Measurements from ENCODE around the gene GRB14. TPM values are rescaled to one million over a fixed set of nuclear protein-coding genes. Genes with fewer than 3 reads are reported as not detected.

The GRB14 gene
- total and polyA plus RNA-seq, 2 of the 13 experiments (the other 11 are each of a cell fraction or from before 2014, with no cell fraction given): 4.6 to 5.8 TPM

GRCh38 chr2:164511738-164512137 is 109.5 kb downstream of the GRB14 start:
- Histone ChIP-seq H3K4me1 (ENCODE audit: insufficient read depth, low read length) (peaks cover 25% of the 10 kb centered on the region), H3K4me2 (ENCODE audit: low read depth, low read length) (no peak overlapping the region), H3K36me3 (replicated peaks in 1 of 2; ENCODE audit: control insufficient read depth in 1 of 2, insufficient read depth in 2 of 2, low read length in 2 of 2) (no peaks in the 10 kb centered on the region), H3K9ac (ENCODE audit: insufficient read depth, low read depth, low read length) (no peak overlapping the region), H4K20me1 (ENCODE audit: insufficient read depth, low read length) (no peaks in the 10 kb centered on the region), H3K79me2 (ENCODE audit: insufficient read depth, low read length) (no peaks in the 10 kb centered on the region), H3K9me3 (ENCODE audit: low read length) (peaks cover 17% of the 10 kb centered on the region), H2AFZ (ENCODE audit: low read length) (no peak overlapping the region), H3K27ac (ENCODE audit: extremely low read length, insufficient read depth, low read length) (no peak overlapping the region), H3K4me3 (replicated peaks in 1 of 3; ENCODE audit: insufficient read depth in 1 of 3, low read depth in 2 of 3, low read length in 3 of 3) (no peak overlapping the region), H3K27me3 (ENCODE audit: control insufficient read depth in 1 of 2, insufficient read depth in 2 of 2, low read length in 2 of 2) (no peaks in the 10 kb centered on the region)
- WGBS (ENCODE audit: low lambda C conversion rate): 89% methylated on average over 4 of the region's 4 CpGs
- ChIA-PET CTCF (ENCODE audit: low intra/inter-chr PET ratio, low total read pairs) (no interaction called here), POLR2A (no interaction called here)
- in situ Hi-C loops (cut with HindIII; ENCODE audit: extremely low pct_ligation_motif_present, low pct_unique_long_range_greater_than_20kb): no loop called here
- ATAC-seq: no peak
- BruUV-seq (replicated peaks): no TSS peak
- FAIRE-seq: no peak
- TF ChIP-seq TP53 (CRISPR knock-in tag; conservative IDR thresholded peaks at IDR 0.05) (no peak), ZNF772 (CRISPR knock-in tag; IDR thresholded peaks at IDR 0.05) (no peak), RFX3 (CRISPR knock-in tag; IDR thresholded peaks at IDR 0.05) (no peak), MIXL1 (CRISPR knock-in tag; IDR thresholded peaks at IDR 0.05) (no peak), ZSCAN31 (CRISPR knock-in tag; IDR thresholded peaks at IDR 0.05; ENCODE audit: low read depth) (no peak), ZHX2 (IDR thresholded peaks at IDR 0.05; ENCODE audit: low read depth) (no peak), ZHX2 (CRISPR knock-in tag; IDR thresholded peaks at IDR 0.05; ENCODE audit: borderline replicate concordance) (no peak), ZNF775 (CRISPR knock-in tag; IDR thresholded peaks at IDR 0.05; ENCODE audit: borderline replicate concordance) (no peak), ATF4 (CRISPR knock-in tag; IDR thresholded peaks at IDR 0.05) (no peak), REST (IDR thresholded peaks at IDR 0.05; ENCODE audit: borderline replicate concordance in 1 of 2, low read depth in 1 of 2, low read length in 2 of 2) (no peak)
- no peak for DNase-seq (ENCODE audit: low spot score)
- intact Hi-C loops (cut with micrococcal nuclease; ENCODE audit: unreplicated experiment): no loop called here
